Measurements from ENCODE around the gene MYH15. TPM values are rescaled to one million over a fixed set of nuclear protein-coding genes. Genes with fewer than 3 reads are reported as not detected.

MYH15 gene
- total RNA-seq, 1 donor from 2014 or later, result 0.36 TPM

DNA sequence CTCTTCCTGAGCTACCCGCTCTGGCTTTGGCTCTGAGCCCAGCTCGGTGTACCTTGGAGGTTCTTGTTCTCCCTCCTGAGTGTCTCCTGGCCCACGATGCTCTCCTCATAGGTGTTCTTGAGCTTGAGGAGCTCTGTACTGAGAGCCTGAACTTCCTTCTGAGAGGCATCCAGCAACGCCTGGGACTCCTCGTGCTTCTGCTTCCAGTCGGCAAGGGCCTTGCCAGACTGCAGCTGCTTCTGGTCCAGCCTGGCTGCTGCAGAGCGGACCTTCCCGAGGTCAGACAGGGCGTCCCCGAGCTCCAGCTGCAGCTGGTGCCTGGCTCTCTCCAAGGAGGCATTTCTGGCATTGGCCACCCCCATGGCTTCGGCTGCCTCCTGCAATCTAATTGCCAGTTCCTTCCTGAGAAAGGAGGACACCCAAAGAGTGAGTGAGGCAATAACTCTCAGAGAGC, 99.8 kb downstream of the MYH15 start:
- no peak for DNase-seq (ENCODE audit: low spot score in 2 of 2, unreplicated experiment in 2 of 2)
- H3K36me3 Mint-ChIP-seq, result no peaks in the 10 kb centered on the region

DNA sequence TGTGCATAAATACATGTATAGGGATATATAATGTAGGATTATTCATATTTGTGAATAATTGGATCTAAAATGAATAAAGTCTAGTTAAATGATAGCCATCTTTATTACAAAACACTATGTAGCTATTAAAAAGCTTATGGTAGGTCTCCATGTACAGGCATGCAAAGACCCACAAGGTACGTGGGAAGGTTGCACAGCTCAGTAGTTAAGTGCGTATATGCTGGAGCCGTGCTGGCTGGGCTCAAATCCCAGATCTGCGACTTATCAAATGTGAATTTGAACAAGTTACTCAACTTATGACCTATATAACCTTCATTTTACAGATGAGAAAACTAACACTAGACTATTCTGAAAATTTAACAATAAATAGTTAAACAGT, 100.6 kb downstream of the MYH15 start:
- Mint-ChIP-seq H3K27ac (no peak overlapping the region), H3K4me3 (no peak overlapping the region), H3K27me3 (ENCODE audit: low read depth) (no peaks in the 10 kb centered on the region), H3K4me1 (peaks cover 10% of the 10 kb centered on the region), H3K9me3 (peaks cover 7% of the 10 kb centered on the region), H3K36me3 (no peaks in the 10 kb centered on the region)
- DNase-seq (ENCODE audit: low spot score in 2 of 2, unreplicated experiment in 2 of 2), result no peak
- TF ChIP-seq, protein P1, sequence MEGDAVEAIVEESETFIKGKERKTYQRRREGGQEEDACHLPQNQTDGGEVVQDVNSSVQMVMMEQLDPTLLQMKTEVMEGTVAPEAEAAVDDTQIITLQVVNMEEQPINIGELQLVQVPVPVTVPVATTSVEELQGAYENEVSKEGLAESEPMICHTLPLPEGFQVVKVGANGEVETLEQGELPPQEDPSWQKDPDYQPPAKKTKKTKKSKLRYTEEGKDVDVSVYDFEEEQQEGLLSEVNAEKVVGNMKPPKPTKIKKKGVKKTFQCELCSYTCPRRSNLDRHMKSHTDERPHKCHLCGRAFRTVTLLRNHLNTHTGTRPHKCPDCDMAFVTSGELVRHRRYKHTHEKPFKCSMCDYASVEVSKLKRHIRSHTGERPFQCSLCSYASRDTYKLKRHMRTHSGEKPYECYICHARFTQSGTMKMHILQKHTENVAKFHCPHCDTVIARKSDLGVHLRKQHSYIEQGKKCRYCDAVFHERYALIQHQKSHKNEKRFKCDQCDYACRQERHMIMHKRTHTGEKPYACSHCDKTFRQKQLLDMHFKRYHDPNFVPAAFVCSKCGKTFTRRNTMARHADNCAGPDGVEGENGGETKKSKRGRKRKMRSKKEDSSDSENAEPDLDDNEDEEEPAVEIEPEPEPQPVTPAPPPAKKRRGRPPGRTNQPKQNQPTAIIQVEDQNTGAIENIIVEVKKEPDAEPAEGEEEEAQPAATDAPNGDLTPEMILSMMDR (IDR thresholded peaks at IDR 0.05; ENCODE audit: unreplicated experiment), result no peak

More for the DNA sequence above, 99.8 kb downstream of the MYH15 start:
- Mint-ChIP-seq H3K4me3 (no peak overlapping the region), H3K4me1 (peaks cover 10% of the 10 kb centered on the region), H3K27ac (no peak overlapping the region), H3K9me3 (peaks cover 7% of the 10 kb centered on the region), H3K27me3 (ENCODE audit: low read depth) (no peaks in the 10 kb centered on the region)
- TF ChIP-seq, protein P1 (IDR thresholded peaks at IDR 0.05; ENCODE audit: unreplicated experiment), result no peak

DNA sequence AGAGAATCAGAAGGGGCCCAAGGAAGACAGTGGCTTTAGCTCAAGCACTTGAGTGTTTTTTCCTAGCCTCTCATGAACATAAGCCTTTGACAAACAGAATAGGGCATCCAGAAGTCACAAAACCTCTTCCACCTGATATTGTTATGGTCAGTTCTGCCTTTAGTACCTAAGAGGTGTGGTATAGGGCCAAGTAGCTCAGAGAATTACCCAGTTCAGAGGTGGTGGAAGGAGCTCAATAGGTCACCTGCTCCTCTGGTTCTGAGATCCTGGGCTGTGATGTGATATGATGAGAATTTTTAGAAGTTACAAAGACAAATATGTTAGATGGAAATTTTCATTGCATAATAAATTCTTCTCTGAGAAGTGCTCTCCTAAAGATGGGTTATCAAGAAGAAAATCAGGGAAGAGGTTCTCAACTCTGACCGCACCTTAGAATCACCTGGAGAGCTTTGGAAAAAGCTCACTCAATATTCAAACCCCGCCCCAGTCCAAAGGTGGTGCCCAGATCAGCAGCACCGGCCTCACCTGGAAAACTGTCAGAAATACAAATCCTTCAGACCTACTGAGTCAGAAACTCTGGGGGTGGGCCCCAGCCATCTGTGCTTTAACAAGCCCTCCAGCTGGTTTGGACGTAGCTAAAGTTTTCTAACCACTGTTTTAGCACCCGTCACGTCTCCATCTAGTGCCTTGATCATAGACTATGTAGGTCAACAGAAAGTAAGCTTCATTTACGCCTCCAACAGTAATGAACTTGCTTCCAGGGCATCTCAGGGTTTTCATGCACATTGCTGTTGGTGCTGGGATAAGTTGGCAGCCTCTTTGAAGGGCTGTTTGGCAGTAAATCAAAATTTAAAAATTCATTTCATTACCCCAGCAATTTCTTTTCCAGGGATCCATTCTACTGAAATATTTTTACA, 101.3 kb downstream of the MYH15 start:
- Mint-ChIP-seq H3K4me3 (no peak overlapping the region), H3K27ac (no peak overlapping the region), H3K27me3 (ENCODE audit: low read depth) (no peaks in the 10 kb centered on the region), H3K36me3 (no peaks in the 10 kb centered on the region), H3K9me3 (peaks cover 7% of the 10 kb centered on the region), H3K4me1 (peaks cover 16% of the 10 kb centered on the region)
- TF ChIP-seq, protein P1 (IDR thresholded peaks at IDR 0.05; ENCODE audit: unreplicated experiment), result no peak
- no peak for DNase-seq (ENCODE audit: low spot score in 2 of 2, unreplicated experiment in 2 of 2)

DNA sequence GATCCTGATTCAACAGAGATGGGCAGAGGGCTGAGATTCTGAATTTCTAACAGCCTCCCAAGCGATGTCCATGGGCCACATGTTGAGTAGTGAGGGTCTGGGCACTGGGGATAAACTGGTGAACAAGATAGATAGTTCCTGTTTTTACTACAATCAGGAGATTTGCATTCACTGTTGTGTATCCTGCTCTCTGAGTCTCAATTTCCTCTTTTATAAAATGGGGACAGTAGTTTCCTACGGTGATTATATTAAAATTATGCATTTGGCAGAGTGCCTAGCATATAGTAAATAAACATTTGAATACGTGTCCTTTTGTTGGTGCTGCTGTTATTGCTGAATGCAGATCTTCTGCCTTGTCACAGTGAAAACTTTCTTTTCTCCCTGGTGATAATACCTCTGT, 102.5 kb downstream of the MYH15 start:
- H3K27me3 Mint-ChIP-seq (ENCODE audit: low read depth), result no peaks in the 10 kb centered on the region
- H3K36me3 Mint-ChIP-seq, result no peaks in the 10 kb centered on the region
- no peak for DNase-seq (ENCODE audit: low spot score in 2 of 2, unreplicated experiment in 2 of 2)
- H3K4me1 Mint-ChIP-seq, result peaks cover 26% of the 10 kb centered on the region
- no peak overlapping the region for H3K4me3 Mint-ChIP-seq
- TF ChIP-seq, protein P1 (IDR thresholded peaks at IDR 0.05; ENCODE audit: unreplicated experiment), result no peak
- H3K9me3 Mint-ChIP-seq, result peaks cover 7% of the 10 kb centered on the region
- H3K27ac Mint-ChIP-seq, result no peak overlapping the region

DNA sequence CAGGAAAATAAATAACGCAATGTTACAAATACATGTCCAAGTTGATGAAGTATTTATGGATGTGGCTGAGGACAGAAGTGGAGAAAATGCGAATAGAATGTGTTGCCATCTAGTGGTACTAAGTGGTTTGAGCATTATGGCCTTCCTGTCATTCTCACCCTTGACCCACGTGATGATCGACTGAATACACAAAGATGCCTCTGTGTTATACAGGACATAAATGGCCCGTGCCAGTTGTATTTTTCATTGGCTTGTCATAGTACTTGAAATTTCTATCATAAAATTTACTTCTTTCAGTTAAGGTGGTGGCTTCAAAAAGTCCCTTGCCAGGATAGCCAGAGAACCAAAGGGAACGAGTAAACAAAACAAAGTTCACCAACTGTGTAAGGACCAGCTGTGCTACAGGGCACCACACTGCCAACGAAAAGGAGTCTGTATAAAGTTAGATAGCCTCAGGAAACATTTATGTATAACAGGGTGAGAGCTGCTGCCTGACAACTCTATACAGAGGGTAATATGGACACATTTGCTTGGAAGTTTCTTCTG, 103.7 kb downstream of the MYH15 start:
- H3K9me3 Mint-ChIP-seq, result peaks cover 7% of the 10 kb centered on the region
- DNase-seq (ENCODE audit: low spot score in 2 of 2, unreplicated experiment in 2 of 2), result no peak
- TF ChIP-seq, protein P1 (IDR thresholded peaks at IDR 0.05; ENCODE audit: unreplicated experiment), result no peak
- peaks cover 22% of the 10 kb centered on the region for H3K4me1 Mint-ChIP-seq
- H3K27ac Mint-ChIP-seq, result no peak overlapping the region
- H3K4me3 Mint-ChIP-seq, result no peak overlapping the region
- peaks cover 1% of the 10 kb centered on the region for H3K27me3 Mint-ChIP-seq (ENCODE audit: low read depth)
- no peaks in the 10 kb centered on the region for H3K36me3 Mint-ChIP-seq

All from mesothelial cell of epicardium (in vitro differentiated cells).